ENCODE measurements around the gene ZDHHC18.

Gene ZDHHC18

DNA sequence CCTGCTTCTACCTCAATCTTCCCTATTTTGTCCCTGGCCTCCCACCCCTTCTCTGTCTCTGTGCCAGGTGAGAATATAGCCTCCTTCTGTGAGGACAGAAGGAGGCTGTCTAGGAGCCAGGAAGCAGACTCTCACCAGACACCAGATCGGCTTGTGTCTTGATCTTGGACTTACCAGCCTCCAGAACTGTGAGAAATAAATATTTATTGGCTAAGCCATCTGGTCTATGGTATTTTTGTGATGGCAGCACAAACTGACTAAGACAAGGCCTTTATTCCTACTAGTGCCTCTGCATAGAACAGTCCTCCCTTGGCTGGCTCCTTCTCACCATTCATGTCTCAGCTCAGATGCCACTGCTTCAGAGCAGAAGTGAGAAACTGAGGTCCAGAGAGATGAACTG lies 61.7 kb downstream of the ZDHHC18 start:
- Histone ChIP-seq H3K36me3 (ENCODE audit: control insufficient read depth in 1 of 2, insufficient read depth in 2 of 2, low read length in 2 of 2) (peaks cover 47 to 58% of the 10 kb centered on the region in 2 experiments), H4K8ac (ENCODE audit: low read depth, low read length) (no peak overlapping the region), H3K27ac (ENCODE audit: low read depth, low read length) (no peak overlapping the region), H3K23ac (ENCODE audit: low read length) (no peak overlapping the region), H3K79me1 (ENCODE audit: low read length) (peaks cover 9% of the 10 kb centered on the region), H2AFZ (ENCODE audit: insufficient read depth, low read length, poor library complexity) (no peak overlapping the region), H4K12ac (ENCODE audit: low read depth, low read length) (no peak overlapping the region), H3K4me2 (ENCODE audit: low read length) (no peak overlapping the region), H2BK5ac (ENCODE audit: low read depth, low read length, poor library complexity) (no peak overlapping the region), H2BK12ac (ENCODE audit: low read length) (no peak overlapping the region), H3K27me3 (ENCODE audit: insufficient read depth, low read length) (no peaks in the 10 kb centered on the region), H3K4ac (ENCODE audit: low read depth, low read length) (no peak overlapping the region), H3K18ac (ENCODE audit: low read length) (no peak overlapping the region), H3K79me2 (ENCODE audit: control insufficient read depth, insufficient read depth, low read length, poor library complexity) (peaks cover 10% of the 10 kb centered on the region), H3K4me3 (ENCODE audit: low read depth, low read length) (no peak overlapping the region), H3K9me3 (ENCODE audit: insufficient read depth, low read depth, low read length) (peaks cover 2% of the 10 kb centered on the region), H4K91ac (ENCODE audit: low read depth, low read length) (no peak overlapping the region), H3K14ac (ENCODE audit: low read length) (no peak overlapping the region), H3K9ac (ENCODE audit: low read length) (no peak overlapping the region), H2BK120ac (ENCODE audit: insufficient read depth, low read length, poor library complexity) (no peak overlapping the region), H2AK5ac (ENCODE audit: low read length) (no peak overlapping the region), H3K4me1 (ENCODE audit: control insufficient read depth in 1 of 2, insufficient read depth in 2 of 2, low read length in 2 of 2) (peaks cover 7 to 9% of the 10 kb centered on the region in 2 experiments)
- no peak for DNase-seq
- WGBS (ENCODE audit: extremely low coverage, insufficient coverage, insufficient read length) = no CpG with 5 or more reads among the region's 1 CpG

DNA sequence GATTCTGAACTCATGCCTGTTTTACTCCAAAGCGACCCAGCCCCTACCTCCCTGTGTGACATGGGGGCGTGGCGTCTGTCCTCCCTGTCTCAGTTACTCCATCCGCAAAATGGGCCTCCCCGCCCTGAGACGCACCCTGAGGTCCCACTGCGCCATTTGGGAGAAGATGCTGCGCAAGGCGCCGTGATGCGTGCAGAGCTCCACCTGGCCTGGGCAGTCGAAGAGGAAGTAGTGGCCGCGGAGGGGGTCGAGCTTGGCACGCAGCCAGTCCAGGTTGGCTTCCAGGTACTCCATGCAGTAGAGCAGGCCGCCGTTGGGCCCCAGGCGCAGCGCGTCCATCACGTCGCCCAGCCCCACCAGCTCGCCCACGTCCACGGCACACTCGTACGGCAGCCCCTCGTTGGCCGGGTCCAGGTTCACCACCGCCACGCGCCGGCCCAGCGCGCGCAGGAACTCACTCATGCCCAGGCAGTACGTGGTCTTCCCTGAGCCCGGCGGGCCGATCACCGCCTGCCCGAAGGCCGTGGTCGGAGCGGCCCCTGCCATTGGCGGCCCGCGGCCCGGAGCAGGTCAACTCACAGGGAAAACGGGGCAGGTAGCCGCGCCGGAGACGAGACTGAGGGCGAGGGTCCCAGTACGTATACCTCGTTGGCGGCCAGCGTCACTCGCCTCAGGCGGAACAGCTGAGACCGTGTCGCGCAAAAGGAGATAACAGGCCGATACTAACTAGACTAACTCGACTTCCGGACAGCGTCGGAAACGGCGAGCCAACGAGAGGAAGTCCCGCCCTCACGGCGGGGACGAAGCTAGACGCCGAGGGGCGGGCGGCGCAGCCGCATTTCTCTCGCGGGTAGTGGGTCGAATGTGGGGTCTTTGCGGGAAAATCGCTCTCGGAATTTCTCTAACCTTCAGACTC lies 63.3 kb downstream of the ZDHHC18 start, which contains the start of gene GPN2:
TSS of gene GPN2 (minus strand) at position 733 of the 916 bp plus-strand sequence. CDS start at position 546, 187 bp downstream.
- Histone ChIP-seq H3K27me3 (ENCODE audit: insufficient read depth, low read length) (no peaks in the 10 kb centered on the region), H3K79me2 (ENCODE audit: control insufficient read depth, insufficient read depth, low read length, poor library complexity) (peaks cover 10% of the 10 kb centered on the region), H2AFZ (ENCODE audit: insufficient read depth, low read length, poor library complexity) (peak within 1 kb of the TSS; percentile 91), H3K4me3 (ENCODE audit: low read depth, low read length) (peak within 1 kb of the TSS; percentile 94), H3K14ac (ENCODE audit: low read length) (peak within 1 kb of the TSS; percentile 94), H3K23ac (ENCODE audit: low read length) (no peak within 1 kb of the TSS), H2BK5ac (ENCODE audit: low read depth, low read length, poor library complexity) (peak within 1 kb of the TSS; percentile 72), H4K8ac (ENCODE audit: low read depth, low read length) (peak within 1 kb of the TSS; percentile 99), H3K4me2 (ENCODE audit: low read length) (peak within 1 kb of the TSS; percentile 96), H4K91ac (ENCODE audit: low read depth, low read length) (peak within 1 kb of the TSS; percentile 93), H3K18ac (ENCODE audit: low read length) (peak within 1 kb of the TSS; percentile 87), H2BK12ac (ENCODE audit: low read length) (peak within 1 kb of the TSS; percentile 27), H2BK120ac (ENCODE audit: insufficient read depth, low read length, poor library complexity) (peak within 1 kb of the TSS; percentile 61), H4K12ac (ENCODE audit: low read depth, low read length) (peak within 1 kb of the TSS; percentile 97), H3K9ac (ENCODE audit: low read length) (peak within 1 kb of the TSS; percentile 87), H3K79me1 (ENCODE audit: low read length) (peaks cover 9% of the 10 kb centered on the region), H3K4me1 (ENCODE audit: control insufficient read depth in 1 of 2, insufficient read depth in 2 of 2, low read length in 2 of 2) (peaks cover 7 to 9% of the 10 kb centered on the region in 2 experiments), H2AK5ac (ENCODE audit: low read length) (peak within 1 kb of the TSS; percentile 89), H3K4ac (ENCODE audit: low read depth, low read length) (peak within 1 kb of the TSS; percentile 90), H3K9me3 (ENCODE audit: insufficient read depth, low read depth, low read length) (peaks cover 2% of the 10 kb centered on the region), H3K27ac (ENCODE audit: low read depth, low read length) (peak within 1 kb of the TSS; percentile 73), H3K36me3 (ENCODE audit: control insufficient read depth in 1 of 2, insufficient read depth in 2 of 2, low read length in 2 of 2) (peaks cover 41 to 55% of the 10 kb centered on the region in 2 experiments)
- WGBS (ENCODE audit: extremely low coverage, insufficient coverage, insufficient read length) = no CpG with 5 or more reads among the region's 89 CpGs
- peak; percentile 77 to 87 for DNase-seq

DNA sequence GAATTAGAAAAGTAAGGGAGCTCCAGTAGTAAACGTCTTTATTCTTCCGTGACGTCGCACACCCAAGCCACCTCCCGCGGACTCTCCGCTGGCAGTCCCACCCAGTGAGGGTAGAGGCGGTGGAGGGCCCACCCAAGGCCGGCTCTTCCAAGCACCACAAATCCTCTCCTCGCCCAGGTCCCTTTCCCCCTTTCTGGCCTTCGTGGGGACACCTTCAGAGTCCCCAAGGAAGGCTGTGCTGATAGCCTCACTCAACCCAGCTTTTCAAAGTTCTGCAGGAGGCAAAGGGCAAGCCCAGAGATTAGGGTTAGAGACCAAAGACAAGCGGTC lies 63.9 kb downstream of the ZDHHC18 start:
- Histone ChIP-seq H2BK5ac (ENCODE audit: low read depth, low read length, poor library complexity) (peak overlapping the region; percentile 72), H2AK5ac (ENCODE audit: low read length) (peak overlapping the region; percentile 85), H3K9me3 (ENCODE audit: insufficient read depth, low read depth, low read length) (peaks cover 2% of the 10 kb centered on the region), H3K27me3 (ENCODE audit: insufficient read depth, low read length) (no peaks in the 10 kb centered on the region), H3K79me2 (ENCODE audit: control insufficient read depth, insufficient read depth, low read length, poor library complexity) (peaks cover 10% of the 10 kb centered on the region), H3K9ac (ENCODE audit: low read length) (peak overlapping the region; percentile 65), H3K4me2 (ENCODE audit: low read length) (peak overlapping the region; percentile 96), H4K91ac (ENCODE audit: low read depth, low read length) (peak overlapping the region; percentile 93), H4K8ac (ENCODE audit: low read depth, low read length) (peak overlapping the region; percentile 99), H3K4me3 (ENCODE audit: low read depth, low read length) (peak overlapping the region; percentile 60), H3K4ac (ENCODE audit: low read depth, low read length) (peak overlapping the region; percentile 49), H4K12ac (ENCODE audit: low read depth, low read length) (peak overlapping the region; percentile 97), H3K18ac (ENCODE audit: low read length) (peak overlapping the region; percentile 73), H3K14ac (ENCODE audit: low read length) (peak overlapping the region; percentile 68), H3K79me1 (ENCODE audit: low read length) (peaks cover 9% of the 10 kb centered on the region), H3K23ac (ENCODE audit: low read length) (no peak overlapping the region), H3K4me1 (ENCODE audit: control insufficient read depth in 1 of 2, insufficient read depth in 2 of 2, low read length in 2 of 2) (peaks cover 7 to 9% of the 10 kb centered on the region in 2 experiments), H2AFZ (ENCODE audit: insufficient read depth, low read length, poor library complexity) (peak overlapping the region; percentile 84), H2BK12ac (ENCODE audit: low read length) (peak overlapping the region; percentile 27), H3K36me3 (ENCODE audit: control insufficient read depth in 1 of 2, insufficient read depth in 2 of 2, low read length in 2 of 2) (peaks cover 38 to 54% of the 10 kb centered on the region in 2 experiments), H2BK120ac (ENCODE audit: insufficient read depth, low read length, poor library complexity) (peak overlapping the region; percentile 61), H3K27ac (ENCODE audit: low read depth, low read length) (no peak overlapping the region)
- WGBS (ENCODE audit: extremely low coverage, insufficient coverage, insufficient read length) = no CpG with 5 or more reads among the region's 12 CpGs
- DNase-seq = no peak

DNA sequence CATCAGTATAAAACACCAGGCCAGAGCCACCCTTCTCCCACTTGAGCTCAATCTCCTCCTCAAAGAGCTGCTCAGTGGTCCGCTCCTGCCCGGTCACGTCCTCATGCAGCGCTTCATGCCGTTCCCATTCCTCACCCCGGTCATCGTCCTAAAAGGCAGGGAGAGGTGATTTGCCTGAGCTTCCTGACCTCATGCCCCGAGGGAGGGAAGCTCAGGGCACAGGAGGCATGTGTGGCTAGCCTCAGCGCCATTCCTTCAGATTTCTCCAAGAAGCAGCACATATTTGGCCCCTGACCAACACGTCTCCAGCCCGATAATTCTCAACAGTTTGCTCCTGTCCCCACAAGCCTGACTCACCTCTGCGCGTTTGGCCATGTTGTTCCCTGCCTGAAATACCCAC lies 67.8 kb downstream of the ZDHHC18 start:
- no peak overlapping the region for H2AFZ ChIP-seq (ENCODE audit: insufficient read depth, low read length, poor library complexity)
- WGBS (ENCODE audit: extremely low coverage, insufficient coverage, insufficient read length) = no CpG with 5 or more reads among the region's 13 CpGs
- peaks cover 32 to 44% of the 10 kb centered on the region in 2 experiments for H3K36me3 ChIP-seq (ENCODE audit: control insufficient read depth in 1 of 2, insufficient read depth in 2 of 2, low read length in 2 of 2)
- H3K18ac ChIP-seq (ENCODE audit: low read length) = peak overlapping the region; percentile 16
- H3K4ac ChIP-seq (ENCODE audit: low read depth, low read length) = no peak overlapping the region
- H3K4me3 ChIP-seq (ENCODE audit: low read depth, low read length) = no peak overlapping the region
- no peak overlapping the region for H2BK5ac ChIP-seq (ENCODE audit: low read depth, low read length, poor library complexity)
- no peak overlapping the region for H3K27ac ChIP-seq (ENCODE audit: low read depth, low read length)
- H2BK120ac ChIP-seq (ENCODE audit: insufficient read depth, low read length, poor library complexity) = no peak overlapping the region
- H4K12ac ChIP-seq (ENCODE audit: low read depth, low read length) = no peak overlapping the region
- no peak overlapping the region for H3K9ac ChIP-seq (ENCODE audit: low read length)
- H3K79me1 ChIP-seq (ENCODE audit: low read length) = peaks cover 9% of the 10 kb centered on the region
- no peak overlapping the region for H2AK5ac ChIP-seq (ENCODE audit: low read length)
- H4K91ac ChIP-seq (ENCODE audit: low read depth, low read length) = no peak overlapping the region
- no peak overlapping the region for H3K14ac ChIP-seq (ENCODE audit: low read length)
- peaks cover 9 to 10% of the 10 kb centered on the region in 2 experiments for H3K4me1 ChIP-seq (ENCODE audit: control insufficient read depth in 1 of 2, insufficient read depth in 2 of 2, low read length in 2 of 2)
- H3K23ac ChIP-seq (ENCODE audit: low read length) = no peak overlapping the region
- peaks cover 10% of the 10 kb centered on the region for H3K79me2 ChIP-seq (ENCODE audit: control insufficient read depth, insufficient read depth, low read length, poor library complexity)
- H2BK12ac ChIP-seq (ENCODE audit: low read length) = no peak overlapping the region
- DNase-seq = peak; percentile 98 to 99
- no peaks in the 10 kb centered on the region for H3K9me3 ChIP-seq (ENCODE audit: insufficient read depth, low read depth, low read length)
- no peak overlapping the region for H4K8ac ChIP-seq (ENCODE audit: low read depth, low read length)
- H3K4me2 ChIP-seq (ENCODE audit: low read length) = no peak overlapping the region
- no peaks in the 10 kb centered on the region for H3K27me3 ChIP-seq (ENCODE audit: insufficient read depth, low read length)
